Activated T-cell treated with anti-CD3 and anti-CD28 coated beads, Interleukin-2, amount 50 U/mL, for 24 hours (primary cell): ENCODE measurements around the gene PBRM1.
A peak's percentile ranks its signal among the peaks of the same experiment; 100 is the strongest.

Source experiments
- DNase-seq: peaks from one replicate; pipeline ENCODE4 v3.0.0-alpha.2; 2020
- H3K27ac Mint-ChIP-seq: 2 replicates; pipeline ENCODE4 v1.8.0; 2020; ENCODE audit warnings: mild to moderate bottlenecking, mixed read lengths
- H3K27me3 Mint-ChIP-seq: 2 replicates; pipeline ENCODE4 v1.8.0; 2020; ENCODE audit warnings: mixed read lengths
- H3K36me3 Mint-ChIP-seq: 2 replicates; pipeline ENCODE4 v1.8.0; 2020; ENCODE audit warnings: low read depth, mixed read lengths
- H3K4me1 Mint-ChIP-seq: 2 replicates; pipeline ENCODE4 v1.8.0; 2020; ENCODE audit warnings: low read depth, mixed read lengths
- H3K4me3 Mint-ChIP-seq: 2 replicates; pipeline ENCODE4 v1.8.0; 2020; ENCODE audit warnings: mild to moderate bottlenecking, moderate library complexity, mixed read lengths
- H3K9me3 Mint-ChIP-seq: 2 replicates; pipeline ENCODE4 v1.8.0; 2020; ENCODE audit warnings: mixed read lengths

PBRM1 gene

GRCh38 chr3:52712291-52713212 lies 26.8 kb upstream of the PBRM1 start:
- DNase-seq: no peak
- H3K4me1 Mint-ChIP-seq: peaks cover 13% of the 10 kb centered on the region
- no peak overlapping the region for H3K4me3 Mint-ChIP-seq
- H3K9me3 Mint-ChIP-seq: no peaks in the 10 kb centered on the region
- no peaks in the 10 kb centered on the region for H3K27me3 Mint-ChIP-seq
- peaks cover 44% of the 10 kb centered on the region for H3K36me3 Mint-ChIP-seq
- peak overlapping the region; percentile 48 for H3K27ac Mint-ChIP-seq

- DNase-seq: no peak
These were observed 24.8 kb upstream of the PBRM1 start for GRCh38 chr3:52710512-52710911.

GRCh38 chr3:52707585-52707984 lies 21.9 kb upstream of the PBRM1 start:
- no peak for DNase-seq
- H3K4me3 Mint-ChIP-seq: peak overlapping the region; percentile 97
- peaks cover 68% of the 10 kb centered on the region for H3K36me3 Mint-ChIP-seq
- H3K9me3 Mint-ChIP-seq: no peaks in the 10 kb centered on the region
- H3K4me1 Mint-ChIP-seq: peaks cover 31% of the 10 kb centered on the region
- peak overlapping the region; percentile 77 for H3K27ac Mint-ChIP-seq
- H3K27me3 Mint-ChIP-seq: no peaks in the 10 kb centered on the region

More at GRCh38 chr3:52710512-52710911, 24.8 kb upstream of the PBRM1 start:
- Mint-ChIP-seq H3K4me3 (no peak overlapping the region), H3K4me1 (peaks cover 17% of the 10 kb centered on the region), H3K27me3 (no peaks in the 10 kb centered on the region), H3K27ac (peak overlapping the region; percentile 69), H3K36me3 (peaks cover 58% of the 10 kb centered on the region), H3K9me3 (no peaks in the 10 kb centered on the region)

GRCh38 chr3:52705688-52706686 lies 20.3 kb upstream of the PBRM1 start, which contains the start of the genes GLT8D1 and SPCS1:
GLT8D1 (minus strand) TSS chr3:52705791; CDS start chr3:52700460, 5,331 bp downstream.
SPCS1 (plus strand) TSS chr3:52706106; CDS start chr3:52706247, 141 bp downstream.
- H3K27ac Mint-ChIP-seq: peak within 1 kb of the TSS; percentile 96
- H3K36me3 Mint-ChIP-seq: peaks cover 62% of the 10 kb centered on the region
- DNase-seq: peak; percentile 93
- peak within 1 kb of the TSS; percentile 97 for H3K4me3 Mint-ChIP-seq
- H3K4me1 Mint-ChIP-seq: peaks cover 37% of the 10 kb centered on the region
- no peaks in the 10 kb centered on the region for H3K9me3 Mint-ChIP-seq
- H3K27me3 Mint-ChIP-seq: no peaks in the 10 kb centered on the region

- Mint-ChIP-seq H3K9me3 (no peaks in the 10 kb centered on the region), H3K27ac (peak overlapping the region; percentile 96), H3K36me3 (peaks cover 58% of the 10 kb centered on the region), H3K27me3 (no peaks in the 10 kb centered on the region), H3K4me1 (peaks cover 38% of the 10 kb centered on the region), H3K4me3 (peak overlapping the region; percentile 97)
- no peak for DNase-seq
These were observed 19.6 kb upstream of the PBRM1 start for GRCh38 chr3:52705438-52705687.

GRCh38 chr3:52704611-52705437 lies 19.1 kb upstream of the PBRM1 start:
- Mint-ChIP-seq H3K27ac (peak overlapping the region; percentile 96), H3K4me1 (peaks cover 34% of the 10 kb centered on the region), H3K9me3 (no peaks in the 10 kb centered on the region), H3K4me3 (peak overlapping the region; percentile 97), H3K27me3 (no peaks in the 10 kb centered on the region), H3K36me3 (peaks cover 60% of the 10 kb centered on the region)
- no peak for DNase-seq

GRCh38 chr3:52703341-52703740 lies 17.6 kb upstream of the PBRM1 start:
- H3K27ac Mint-ChIP-seq: no peak overlapping the region
- DNase-seq: no peak
- H3K9me3 Mint-ChIP-seq: no peaks in the 10 kb centered on the region
- H3K4me1 Mint-ChIP-seq: peaks cover 32% of the 10 kb centered on the region
- H3K4me3 Mint-ChIP-seq: no peak overlapping the region
- H3K27me3 Mint-ChIP-seq: no peaks in the 10 kb centered on the region
- peaks cover 58% of the 10 kb centered on the region for H3K36me3 Mint-ChIP-seq

GRCh38 chr3:52697632-52697965 lies 11.9 kb upstream of the PBRM1 start:
- Mint-ChIP-seq H3K27me3 (no peaks in the 10 kb centered on the region), H3K4me3 (no peak overlapping the region), H3K4me1 (peaks cover 45% of the 10 kb centered on the region), H3K9me3 (no peaks in the 10 kb centered on the region), H3K27ac (peak overlapping the region; percentile 70), H3K36me3 (peaks cover 80% of the 10 kb centered on the region)
- no peak for DNase-seq

GRCh38 chr3:52696830-52697631 lies 11.3 kb upstream of the PBRM1 start:
- Mint-ChIP-seq H3K4me1 (peaks cover 43% of the 10 kb centered on the region), H3K36me3 (peaks cover 84% of the 10 kb centered on the region), H3K4me3 (no peak overlapping the region), H3K9me3 (no peaks in the 10 kb centered on the region), H3K27me3 (no peaks in the 10 kb centered on the region), H3K27ac (peak overlapping the region; percentile 86)
- DNase-seq: no peak

- Mint-ChIP-seq H3K27me3 (no peaks in the 10 kb centered on the region), H3K4me3 (no peak overlapping the region), H3K27ac (peak overlapping the region; percentile 86), H3K36me3 (peaks cover 93% of the 10 kb centered on the region), H3K9me3 (no peaks in the 10 kb centered on the region), H3K4me1 (peaks cover 46% of the 10 kb centered on the region)
- DNase-seq: no peak
These were observed 10.3 kb upstream of the PBRM1 start for GRCh38 chr3:52695798-52696671.

- Mint-ChIP-seq H3K36me3 (peaks cover 97% of the 10 kb centered on the region), H3K4me1 (peaks cover 59% of the 10 kb centered on the region), H3K9me3 (no peaks in the 10 kb centered on the region), H3K27me3 (no peaks in the 10 kb centered on the region), H3K27ac (peak overlapping the region; percentile 86), H3K4me3 (no peak overlapping the region)
- no peak for DNase-seq
These were observed 8.9 kb upstream of the PBRM1 start for GRCh38 chr3:52694528-52695189.

GRCh38 chr3:52693071-52693470 lies 7.4 kb upstream of the PBRM1 start:
- no peak for DNase-seq
- no peaks in the 10 kb centered on the region for H3K9me3 Mint-ChIP-seq
- no peaks in the 10 kb centered on the region for H3K27me3 Mint-ChIP-seq
- H3K4me3 Mint-ChIP-seq: no peak overlapping the region
- peaks cover 74% of the 10 kb centered on the region for H3K4me1 Mint-ChIP-seq
- peaks cover 100% of the 10 kb centered on the region for H3K36me3 Mint-ChIP-seq
- peak overlapping the region; percentile 86 for H3K27ac Mint-ChIP-seq
